ENCODE measurements around the gene GABRA6.
"Not testable (repeated sequence)": the region's sequence is repeated elsewhere in the genome, so short reads cannot be mapped to it uniquely, and the experiment has no call there.

GABRA6 gene

DNA sequence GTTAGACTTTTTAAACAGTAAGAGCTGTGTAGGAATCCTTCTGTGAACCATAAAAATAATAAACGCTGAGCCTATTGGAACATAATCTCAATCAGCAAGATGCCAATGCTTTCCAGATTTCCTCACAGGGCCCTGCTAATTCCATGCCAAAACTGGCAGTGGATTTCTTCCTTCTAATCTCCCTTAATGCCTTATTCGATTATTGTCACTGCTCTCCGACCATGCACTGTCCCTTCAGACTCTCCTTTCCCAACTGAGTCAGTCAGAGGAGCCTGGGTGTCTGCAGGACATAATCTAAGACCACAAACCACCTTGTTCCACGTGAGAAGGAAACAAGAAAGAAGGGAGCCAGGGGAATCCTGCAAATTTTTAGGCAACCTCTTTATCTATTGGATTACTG lies at the start of gene GABRA6:
Gene GABRA6, plus strand, starts transcription at position 261 of the 400 bp plus-strand sequence. CDS start 269 bp downstream, outside the sequence.
- no peak for DNase-seq

DNA sequence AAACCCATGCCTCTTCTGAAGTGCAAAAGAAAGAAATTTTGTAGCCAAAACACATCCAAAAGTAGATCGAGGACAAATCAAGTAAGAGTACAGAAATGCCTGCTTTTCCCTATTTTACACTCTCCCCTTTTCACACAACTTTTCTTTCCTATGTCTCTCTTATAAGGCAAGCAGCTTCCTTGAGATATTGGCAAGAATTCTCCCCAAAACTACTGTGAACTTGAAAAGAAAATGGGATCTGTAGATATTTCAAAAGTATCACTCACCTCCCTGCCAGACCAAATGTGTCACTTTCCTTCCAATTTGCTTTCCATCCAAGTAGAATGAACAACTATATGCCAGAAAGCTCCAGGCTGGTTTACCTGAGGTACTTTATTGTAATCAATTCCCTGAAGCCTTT lies 47.9 kb upstream of the GABRA6 start:
- DNase-seq = no peak

DNA sequence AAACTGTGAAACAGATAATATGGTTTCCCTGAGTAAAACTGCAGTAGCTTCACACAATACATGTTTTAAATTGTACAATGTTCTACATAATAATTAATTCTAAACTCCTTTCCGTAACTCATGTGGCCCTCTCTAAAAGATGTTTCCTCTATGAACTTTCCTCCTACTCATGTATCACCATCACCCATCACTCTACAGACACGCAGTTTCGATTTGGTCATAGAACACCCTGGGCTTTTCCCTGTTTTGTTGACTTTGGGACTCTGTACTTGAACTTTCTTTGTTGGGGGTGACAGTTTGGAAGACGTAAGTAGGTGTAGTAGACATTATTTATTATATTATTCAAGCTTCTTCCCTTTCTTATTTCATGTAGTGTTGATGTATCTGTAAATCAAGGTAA lies 44.1 kb upstream of the GABRA6 start:
- DNase-seq = no peak

DNA sequence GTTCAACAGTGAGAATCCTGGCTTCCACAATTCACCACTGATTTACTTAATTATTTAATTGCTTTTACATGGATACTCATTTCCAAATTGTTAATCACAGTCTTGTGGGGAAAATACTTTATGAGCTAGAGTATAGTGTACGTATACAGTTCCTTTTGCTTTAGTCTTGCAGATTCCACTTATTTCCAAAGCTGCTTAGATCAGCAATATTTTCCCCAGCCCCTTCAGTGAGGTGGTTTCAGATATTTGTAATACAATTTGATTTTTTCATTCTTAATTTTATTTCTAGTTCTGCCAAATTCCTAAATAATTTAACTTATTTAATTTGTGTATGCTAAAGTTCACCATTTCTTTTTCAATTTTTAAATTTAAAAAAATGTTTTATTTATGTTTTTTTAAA lies 40.3 kb upstream of the GABRA6 start:
- DNase-seq = no peak

DNA sequence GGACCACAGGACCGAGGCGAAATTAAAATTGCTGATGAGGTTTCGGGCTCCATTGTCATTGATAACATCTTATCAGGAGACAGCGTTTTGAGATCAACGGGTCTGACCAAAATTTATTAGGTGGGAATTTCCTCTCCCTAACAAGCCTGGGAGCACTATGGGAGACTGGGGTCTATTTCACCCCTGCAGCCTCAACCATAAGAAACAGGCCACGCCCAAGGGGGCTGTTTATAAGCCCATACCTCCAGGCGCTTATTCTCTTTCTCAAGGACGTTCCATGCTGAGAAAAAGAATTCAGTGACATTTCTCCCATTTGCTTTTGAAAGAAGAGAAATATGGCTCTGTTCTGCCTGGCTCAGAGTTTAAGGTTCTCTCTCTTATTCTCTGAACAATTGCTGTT lies 33.6 kb upstream of the GABRA6 start:
- DNase-seq = not testable (repeated sequence)

DNA sequence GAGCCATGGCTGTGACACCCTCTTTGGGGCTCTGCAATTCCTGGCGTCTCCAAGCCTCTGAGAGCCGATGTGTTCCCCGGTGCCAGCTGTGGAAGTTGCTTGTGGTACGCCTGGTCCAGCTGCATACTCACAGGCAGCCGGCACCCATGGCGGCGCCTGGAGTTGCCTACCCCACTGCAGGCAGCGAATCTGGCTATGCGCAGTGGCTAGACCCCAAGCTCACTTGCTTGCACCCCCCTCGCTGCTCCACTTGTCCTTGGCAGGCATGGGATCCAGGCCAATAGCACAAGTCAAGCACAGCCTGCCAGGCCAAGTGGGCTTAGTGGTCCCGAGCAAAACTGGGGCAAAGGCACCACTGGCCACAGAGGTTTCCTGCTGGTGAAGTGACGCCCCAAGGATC lies 24.7 kb upstream of the GABRA6 start:
- no peak for DNase-seq

DNA sequence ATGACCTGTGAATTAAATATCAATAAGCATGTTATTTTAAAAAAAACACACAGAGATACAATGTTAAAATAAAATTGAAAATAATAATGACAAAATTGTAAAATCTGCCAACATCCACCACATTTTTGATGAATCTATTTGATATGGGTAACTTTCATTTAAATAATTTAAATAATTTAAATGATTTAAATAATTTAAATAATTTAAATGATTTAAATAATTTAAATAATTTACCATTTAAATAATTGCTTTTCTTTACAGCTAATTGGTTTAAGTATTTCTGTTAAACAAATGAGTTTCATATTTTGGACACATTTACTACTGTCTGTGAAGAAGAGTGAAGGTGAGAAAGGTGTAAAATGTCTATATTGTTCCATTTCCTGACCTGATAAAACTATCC lies 22.1 kb upstream of the GABRA6 start:
- no peak for DNase-seq

DNA sequence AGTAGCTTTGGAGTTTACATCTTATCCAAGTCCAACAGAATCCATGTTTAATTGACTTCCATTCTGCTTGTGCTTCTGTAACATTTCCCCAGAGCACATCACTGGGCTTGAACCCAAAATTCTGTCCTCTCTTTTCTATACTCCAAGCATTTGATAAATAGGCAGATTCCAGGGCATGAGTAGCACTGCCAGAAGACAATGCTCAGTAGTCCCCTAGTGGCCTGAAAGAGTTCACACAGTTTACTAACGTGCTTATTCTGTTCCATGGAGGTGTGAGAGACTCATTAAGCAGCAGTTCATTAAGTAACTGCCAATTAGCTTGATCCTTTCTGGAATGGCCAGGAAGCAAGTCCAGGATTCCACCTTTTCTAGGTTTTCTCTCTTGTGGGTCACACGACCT lies 9.4 kb upstream of the GABRA6 start:
- DNase-seq = no peak

DNA sequence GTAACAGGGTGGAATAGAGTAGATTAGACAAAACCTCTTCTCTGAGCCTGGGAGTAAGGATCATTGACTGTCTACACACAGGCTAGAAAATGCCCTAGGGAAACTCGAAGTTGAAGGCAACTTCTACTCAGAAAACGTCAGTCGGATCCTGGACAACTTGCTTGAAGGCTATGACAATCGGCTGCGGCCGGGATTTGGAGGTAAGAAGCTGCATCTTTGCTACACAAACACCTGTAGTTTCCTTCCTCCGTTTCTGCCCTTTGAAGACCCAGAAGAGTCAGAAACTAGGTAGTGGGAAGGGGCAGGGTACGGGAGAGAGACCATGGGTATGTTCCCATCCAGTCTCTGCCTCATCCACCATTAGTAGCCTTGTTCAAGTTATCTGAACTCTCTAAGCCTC lies 628 bp downstream of the GABRA6 start:
- no peak for DNase-seq

DNA sequence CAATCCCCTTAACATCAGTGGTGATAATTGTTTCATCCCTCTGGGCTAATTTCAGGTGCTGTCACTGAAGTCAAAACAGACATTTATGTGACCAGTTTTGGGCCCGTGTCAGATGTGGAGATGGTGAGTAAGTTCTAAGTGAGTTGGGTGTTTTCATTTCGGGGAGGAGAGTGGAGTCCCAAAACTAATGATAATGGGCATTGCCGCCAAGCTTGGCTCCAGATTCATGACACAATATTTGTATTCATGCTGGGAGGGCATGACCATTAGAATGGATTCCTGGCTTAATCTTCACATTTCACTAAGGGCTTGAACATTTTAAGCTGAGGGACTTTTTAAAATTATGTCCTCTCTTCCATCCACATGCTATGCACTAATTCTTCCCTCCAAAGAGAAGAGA lies 1.4 kb downstream of the GABRA6 start:
- DNase-seq = no peak

DNA sequence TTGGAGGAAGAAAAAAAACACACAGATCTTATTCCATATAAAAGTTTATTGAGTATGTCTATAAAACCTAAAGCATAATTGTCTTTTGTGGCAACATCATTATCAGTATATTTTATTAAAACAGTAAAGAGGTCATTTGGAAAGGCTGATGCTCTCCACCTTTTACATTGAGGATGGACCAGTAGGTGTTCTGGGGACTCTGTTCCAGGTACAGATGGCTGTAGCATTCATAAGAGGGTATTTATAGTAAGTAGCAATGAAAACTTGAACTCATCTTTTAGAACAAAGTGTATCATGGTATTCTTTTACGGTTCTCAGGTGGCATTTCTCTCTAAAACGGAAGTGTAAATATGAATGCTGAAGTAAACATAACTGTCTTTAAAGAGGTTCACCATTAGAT lies 1.8 kb downstream of the GABRA6 start:
- no peak for DNase-seq

DNA sequence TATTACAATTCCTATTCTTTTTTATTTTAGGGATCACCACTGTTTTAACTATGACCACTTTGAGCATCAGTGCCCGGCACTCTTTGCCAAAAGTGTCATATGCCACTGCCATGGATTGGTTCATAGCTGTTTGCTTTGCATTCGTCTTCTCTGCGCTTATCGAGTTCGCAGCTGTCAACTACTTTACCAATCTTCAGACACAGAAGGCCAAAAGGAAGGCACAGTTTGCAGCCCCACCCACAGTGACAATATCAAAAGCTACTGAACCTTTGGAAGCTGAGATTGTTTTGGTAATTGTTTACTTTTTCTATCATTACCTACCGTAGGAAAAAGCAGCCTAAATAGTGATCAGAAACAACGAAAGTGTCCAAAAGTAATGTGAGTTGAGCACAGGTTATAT lies 6.4 kb downstream of the GABRA6 start:
- DNase-seq = no peak

DNA sequence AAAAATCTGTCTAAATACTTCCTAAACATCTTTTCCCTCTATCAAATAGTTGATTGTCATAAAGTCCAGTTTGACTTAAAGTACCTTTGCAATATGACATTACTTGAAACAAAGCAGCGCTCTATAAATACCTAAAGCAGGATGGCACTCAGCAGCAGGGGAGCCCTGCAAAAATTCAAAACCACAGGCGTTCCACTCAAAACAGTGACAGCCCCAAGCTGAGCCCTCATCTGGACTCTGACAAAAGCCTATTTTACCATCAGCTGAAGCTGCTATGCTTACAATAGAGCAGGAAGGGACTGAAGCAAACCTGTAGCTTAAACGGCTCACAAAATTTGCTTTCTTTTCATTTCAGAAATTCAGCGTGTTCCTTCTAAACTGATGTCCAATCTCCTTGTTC lies 11.5 kb downstream of the GABRA6 start:
- no peak for DNase-seq

DNA sequence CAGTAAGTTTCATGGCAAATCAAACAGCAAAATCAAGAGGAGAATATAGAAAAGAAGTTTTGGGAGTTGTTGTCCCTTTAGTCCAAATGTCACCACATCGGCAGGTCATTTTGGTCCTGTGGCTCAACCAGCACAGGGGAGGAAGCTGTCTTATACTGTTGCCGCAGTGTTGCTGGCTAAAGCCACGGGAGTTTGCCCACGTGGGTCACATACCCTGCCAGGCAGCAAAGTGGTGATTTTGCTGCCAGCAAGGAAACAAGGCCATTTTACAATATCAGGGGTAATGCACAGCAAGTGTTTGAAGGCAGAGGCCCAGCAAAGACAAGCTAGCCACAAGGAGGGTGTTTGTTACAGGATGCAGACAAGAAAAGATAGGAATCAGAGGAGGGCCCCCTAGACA lies 14.5 kb downstream of the GABRA6 start:
- no peak for DNase-seq

DNA sequence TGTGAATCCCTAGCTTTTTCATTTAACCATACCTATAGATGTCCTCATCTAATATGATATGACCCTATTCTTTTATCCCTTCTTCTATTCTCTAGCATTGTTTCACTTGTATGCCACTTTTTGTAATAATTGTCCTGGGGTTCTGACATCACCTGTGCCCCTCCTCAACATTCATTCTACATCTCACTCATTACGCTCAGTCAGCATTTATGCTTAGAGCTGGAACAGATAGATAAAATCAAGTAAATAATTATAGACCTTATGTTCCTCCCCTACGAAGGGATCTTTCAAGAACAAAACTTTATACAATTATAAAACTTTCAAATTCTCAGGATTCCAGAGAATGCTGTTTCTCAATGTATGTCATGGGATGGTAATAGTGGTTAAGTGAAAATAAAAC lies 18.0 kb downstream of the GABRA6 start:
- DNase-seq = no peak

DNA sequence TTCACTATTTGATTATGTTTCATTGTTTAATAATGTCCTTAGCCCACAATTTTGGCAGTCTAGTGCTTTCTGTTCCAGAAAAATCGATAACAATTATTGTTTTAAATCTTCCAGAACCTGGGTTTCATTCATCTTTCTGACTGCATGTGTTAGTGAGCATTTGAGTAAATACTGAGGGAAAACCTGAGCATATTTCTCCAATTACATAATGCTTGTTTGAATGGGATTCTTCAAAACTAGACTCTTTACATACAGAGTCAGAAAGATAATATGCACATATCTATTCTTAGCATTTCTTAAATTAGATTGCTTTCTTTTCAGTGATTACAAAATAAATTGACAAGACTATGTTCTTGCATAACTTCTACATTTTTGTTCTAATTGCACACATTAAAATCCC lies 21.9 kb downstream of the GABRA6 start:
- no peak for DNase-seq

DNA sequence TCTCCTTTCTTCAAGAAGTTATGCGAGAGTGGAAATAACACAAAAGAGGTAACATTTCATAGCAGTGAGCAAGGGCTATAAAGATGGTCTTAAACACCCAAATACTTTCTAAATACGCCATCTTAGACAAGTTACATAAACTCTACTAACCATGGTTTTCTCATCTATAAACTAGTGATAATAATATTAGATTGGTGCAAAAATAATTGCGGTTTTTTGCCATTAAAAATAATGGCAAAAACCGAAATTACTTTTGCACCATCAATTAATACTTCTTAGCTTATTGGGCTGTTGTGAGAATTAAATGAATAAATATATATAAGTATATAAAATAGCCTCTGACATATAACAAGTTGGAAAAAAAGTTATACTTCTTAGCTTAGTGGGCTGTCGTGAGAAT lies 23.7 kb downstream of the GABRA6 start:
- no peak for DNase-seq

DNA sequence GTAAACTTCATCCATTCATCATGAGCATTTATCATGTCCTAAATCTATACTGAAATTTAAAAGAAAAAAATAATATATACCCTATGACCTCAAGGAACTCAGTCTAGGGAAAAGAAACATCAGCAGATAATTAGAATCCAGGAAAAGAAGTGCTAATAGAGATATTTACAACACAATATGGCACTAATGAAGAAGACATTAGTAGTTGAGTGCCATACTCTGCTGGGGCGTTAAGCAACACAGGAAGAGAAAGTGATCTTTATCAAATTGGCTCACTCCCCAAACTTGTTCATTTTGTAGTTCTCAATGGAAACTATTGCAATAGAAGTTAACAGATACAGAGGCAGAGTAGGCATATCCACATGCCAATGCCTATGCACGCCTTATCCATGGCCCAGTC lies 27.5 kb downstream of the GABRA6 start:
- no peak for DNase-seq

DNA sequence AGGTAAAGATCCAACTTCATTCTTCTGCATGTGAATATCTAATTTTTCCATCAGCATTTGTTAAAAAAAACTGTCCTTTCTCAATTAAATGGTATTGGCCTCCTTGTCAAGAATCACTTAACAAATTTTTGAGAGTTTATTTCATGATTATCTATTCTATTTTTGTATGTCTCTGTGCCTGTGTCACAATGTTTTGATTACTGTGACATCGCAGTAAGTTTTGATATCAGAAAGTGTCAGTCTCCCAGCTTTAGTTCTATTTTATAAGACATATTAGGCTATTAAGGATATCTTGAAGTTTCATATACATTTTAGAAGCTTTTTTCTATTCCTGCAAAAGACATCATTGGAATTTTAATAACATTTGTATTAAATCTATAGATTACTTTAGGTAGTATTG lies 33.6 kb downstream of the GABRA6 start:
- DNase-seq = no peak

DNA sequence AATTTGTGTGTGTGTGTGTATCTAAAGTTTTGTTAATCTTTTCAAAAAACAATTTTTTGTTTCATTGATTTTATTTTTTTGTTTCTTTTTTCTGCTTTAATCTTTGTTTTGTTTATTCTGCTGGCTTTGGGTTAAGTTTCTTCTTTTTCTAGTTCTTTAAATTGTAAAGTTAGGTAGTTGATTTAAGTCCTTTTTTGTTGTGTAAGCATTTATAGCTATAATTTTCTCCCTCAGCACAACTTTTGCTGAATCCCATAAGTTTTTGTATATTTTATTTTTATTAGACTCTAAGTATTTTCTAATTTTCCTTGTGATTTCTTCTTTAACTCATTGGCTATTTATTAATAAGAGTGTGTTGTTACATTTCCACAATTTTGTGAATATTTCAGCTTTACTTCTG lies 34.9 kb downstream of the GABRA6 start:
- no peak for DNase-seq

DNA sequence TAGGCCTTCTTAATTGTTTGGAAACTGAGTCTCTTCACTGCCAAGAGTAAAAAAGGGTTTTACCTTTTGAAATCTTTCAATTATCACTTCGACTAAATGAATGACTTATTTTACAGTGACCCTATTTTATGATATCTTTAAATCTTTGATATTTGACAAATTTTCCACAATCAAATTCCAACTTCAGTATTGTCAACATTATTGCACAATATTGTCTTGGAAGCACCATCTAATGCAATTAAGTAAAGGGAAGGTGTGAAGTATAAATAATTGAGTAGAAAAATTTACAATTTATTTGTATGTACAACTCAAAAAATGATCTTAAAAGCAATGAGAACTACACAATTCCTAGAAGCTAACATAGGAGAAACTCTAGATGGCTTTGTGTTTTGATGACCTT lies 49.2 kb downstream of the GABRA6 start:
- no peak for DNase-seq

DNA sequence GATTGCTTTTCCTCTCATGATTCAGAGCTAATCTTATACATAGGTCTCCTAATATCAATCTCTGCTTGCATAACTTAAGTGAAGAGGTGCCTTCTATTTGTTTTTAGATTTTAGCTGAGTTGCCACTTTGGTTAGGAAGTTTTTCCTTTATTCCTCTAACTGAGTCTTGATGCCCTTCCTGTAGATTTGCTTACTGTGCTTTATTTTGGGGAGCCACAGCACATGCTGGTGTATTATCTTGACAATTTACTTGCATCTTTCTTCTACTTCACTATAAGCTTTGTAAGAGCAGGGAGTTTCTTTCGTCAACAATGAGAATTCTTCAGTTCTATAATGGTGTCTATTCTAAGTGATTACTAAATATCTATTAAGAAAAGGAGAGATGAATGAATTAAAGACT lies 54.9 kb downstream of the GABRA6 start:
- no peak for DNase-seq

DNA sequence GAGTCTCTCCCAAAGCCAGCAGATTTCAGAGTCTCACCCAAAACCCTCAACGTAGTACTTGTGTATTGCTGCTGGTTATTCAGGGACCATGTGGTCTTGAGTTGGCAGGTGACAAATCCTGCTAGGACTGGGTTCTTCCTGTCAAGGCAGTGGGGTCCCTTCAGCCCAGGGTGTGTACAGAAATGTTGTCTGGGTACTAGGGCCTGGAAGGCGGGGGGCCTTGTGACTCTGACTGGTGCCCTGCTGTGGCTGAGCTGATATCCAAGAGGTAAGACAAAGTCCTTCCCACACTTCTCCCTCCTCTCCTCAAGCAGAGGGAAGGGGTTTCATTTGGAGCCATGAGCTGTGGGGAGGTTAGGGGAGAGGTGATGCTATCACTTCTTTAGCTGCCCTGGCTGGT lies 58.8 kb downstream of the GABRA6 start:
- no peak for DNase-seq

DNA sequence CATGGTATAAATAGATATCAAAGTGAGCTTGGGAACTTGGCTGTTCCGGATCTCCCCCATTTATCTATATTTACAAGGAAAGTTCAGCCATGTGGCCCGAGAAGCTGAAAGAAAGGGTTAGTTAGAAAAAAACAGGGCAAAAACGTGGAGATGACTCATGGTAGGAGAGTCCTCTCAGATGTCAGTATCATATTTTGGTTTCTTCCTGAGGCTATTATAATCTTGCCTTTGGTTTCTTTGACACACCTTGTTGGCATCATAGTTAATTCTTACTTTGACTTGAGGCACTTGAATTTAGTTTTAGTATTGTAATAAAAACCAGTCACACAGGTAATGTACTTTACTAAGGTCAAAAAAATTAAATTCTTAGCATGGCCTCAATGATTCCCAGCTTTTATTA lies 59.9 kb downstream of the GABRA6 start:
- no peak for DNase-seq

DNA sequence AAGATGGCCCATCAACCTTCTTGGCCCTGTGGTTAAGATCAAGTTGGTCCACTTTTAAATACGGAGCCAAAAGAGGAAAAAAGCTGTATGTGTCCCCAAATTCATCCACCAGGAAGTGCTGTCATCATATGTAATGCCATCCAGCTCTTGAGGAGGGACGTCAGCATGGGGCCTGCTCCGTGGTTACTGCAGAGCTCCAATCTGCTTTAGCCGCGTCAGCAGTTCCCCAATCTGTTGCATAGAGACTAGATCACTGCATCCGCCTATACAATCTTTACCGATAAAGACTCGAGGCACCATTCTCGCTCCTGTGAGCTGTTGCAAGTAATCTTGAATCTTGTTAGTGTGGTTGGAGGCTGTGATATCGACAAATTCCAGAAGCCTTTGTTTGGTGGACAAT lies 65.7 kb downstream of the GABRA6 start:
- DNase-seq = no peak

All from CD4-positive, alpha-beta T cell treated with Interleukin-1 beta for 1 hour (primary cell).